Measurements from ENCODE around the gene PRDM16. TPM values are rescaled to one million over a fixed set of nuclear protein-coding genes. Genes with fewer than 3 reads are reported as not detected.
"Not testable (repeated sequence)": the region's sequence is repeated elsewhere in the genome, so short reads cannot be mapped to it uniquely, and the experiment has no call there.

Gene PRDM16
- total and polyA plus RNA-seq, 2 experiments from 2014 or later, result 0.14 to 0.16 TPM

DNA sequence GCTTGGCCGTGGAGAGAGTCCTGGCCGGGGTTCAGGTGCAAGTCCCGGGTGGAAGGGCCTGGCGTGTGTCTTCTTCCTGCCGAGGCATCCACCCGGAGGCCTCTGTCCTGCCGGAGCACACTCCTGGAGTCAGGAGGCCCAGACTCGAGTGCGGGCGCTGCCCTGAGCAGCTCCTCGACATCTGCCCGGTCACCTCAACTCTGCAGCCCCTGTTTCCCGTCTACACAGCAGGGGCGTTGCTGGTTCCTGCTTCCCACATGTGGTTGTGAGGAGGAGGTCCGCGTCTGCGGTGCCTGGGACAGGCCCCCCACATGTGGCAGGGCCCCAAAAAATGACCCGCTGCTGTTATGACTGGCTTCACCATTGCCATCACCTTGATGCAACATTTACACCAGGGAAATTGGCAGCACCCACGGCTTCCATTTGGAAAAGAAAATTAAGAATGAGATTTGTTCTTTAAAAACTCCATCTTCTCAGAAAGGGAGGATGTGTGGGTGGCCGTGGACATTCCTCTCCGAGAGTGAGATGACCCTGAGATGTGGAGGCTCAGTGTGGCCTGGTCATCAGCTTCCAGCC is 169.8 kb downstream of the PRDM16 start (continued):
- TF ChIP-seq, protein P1, sequence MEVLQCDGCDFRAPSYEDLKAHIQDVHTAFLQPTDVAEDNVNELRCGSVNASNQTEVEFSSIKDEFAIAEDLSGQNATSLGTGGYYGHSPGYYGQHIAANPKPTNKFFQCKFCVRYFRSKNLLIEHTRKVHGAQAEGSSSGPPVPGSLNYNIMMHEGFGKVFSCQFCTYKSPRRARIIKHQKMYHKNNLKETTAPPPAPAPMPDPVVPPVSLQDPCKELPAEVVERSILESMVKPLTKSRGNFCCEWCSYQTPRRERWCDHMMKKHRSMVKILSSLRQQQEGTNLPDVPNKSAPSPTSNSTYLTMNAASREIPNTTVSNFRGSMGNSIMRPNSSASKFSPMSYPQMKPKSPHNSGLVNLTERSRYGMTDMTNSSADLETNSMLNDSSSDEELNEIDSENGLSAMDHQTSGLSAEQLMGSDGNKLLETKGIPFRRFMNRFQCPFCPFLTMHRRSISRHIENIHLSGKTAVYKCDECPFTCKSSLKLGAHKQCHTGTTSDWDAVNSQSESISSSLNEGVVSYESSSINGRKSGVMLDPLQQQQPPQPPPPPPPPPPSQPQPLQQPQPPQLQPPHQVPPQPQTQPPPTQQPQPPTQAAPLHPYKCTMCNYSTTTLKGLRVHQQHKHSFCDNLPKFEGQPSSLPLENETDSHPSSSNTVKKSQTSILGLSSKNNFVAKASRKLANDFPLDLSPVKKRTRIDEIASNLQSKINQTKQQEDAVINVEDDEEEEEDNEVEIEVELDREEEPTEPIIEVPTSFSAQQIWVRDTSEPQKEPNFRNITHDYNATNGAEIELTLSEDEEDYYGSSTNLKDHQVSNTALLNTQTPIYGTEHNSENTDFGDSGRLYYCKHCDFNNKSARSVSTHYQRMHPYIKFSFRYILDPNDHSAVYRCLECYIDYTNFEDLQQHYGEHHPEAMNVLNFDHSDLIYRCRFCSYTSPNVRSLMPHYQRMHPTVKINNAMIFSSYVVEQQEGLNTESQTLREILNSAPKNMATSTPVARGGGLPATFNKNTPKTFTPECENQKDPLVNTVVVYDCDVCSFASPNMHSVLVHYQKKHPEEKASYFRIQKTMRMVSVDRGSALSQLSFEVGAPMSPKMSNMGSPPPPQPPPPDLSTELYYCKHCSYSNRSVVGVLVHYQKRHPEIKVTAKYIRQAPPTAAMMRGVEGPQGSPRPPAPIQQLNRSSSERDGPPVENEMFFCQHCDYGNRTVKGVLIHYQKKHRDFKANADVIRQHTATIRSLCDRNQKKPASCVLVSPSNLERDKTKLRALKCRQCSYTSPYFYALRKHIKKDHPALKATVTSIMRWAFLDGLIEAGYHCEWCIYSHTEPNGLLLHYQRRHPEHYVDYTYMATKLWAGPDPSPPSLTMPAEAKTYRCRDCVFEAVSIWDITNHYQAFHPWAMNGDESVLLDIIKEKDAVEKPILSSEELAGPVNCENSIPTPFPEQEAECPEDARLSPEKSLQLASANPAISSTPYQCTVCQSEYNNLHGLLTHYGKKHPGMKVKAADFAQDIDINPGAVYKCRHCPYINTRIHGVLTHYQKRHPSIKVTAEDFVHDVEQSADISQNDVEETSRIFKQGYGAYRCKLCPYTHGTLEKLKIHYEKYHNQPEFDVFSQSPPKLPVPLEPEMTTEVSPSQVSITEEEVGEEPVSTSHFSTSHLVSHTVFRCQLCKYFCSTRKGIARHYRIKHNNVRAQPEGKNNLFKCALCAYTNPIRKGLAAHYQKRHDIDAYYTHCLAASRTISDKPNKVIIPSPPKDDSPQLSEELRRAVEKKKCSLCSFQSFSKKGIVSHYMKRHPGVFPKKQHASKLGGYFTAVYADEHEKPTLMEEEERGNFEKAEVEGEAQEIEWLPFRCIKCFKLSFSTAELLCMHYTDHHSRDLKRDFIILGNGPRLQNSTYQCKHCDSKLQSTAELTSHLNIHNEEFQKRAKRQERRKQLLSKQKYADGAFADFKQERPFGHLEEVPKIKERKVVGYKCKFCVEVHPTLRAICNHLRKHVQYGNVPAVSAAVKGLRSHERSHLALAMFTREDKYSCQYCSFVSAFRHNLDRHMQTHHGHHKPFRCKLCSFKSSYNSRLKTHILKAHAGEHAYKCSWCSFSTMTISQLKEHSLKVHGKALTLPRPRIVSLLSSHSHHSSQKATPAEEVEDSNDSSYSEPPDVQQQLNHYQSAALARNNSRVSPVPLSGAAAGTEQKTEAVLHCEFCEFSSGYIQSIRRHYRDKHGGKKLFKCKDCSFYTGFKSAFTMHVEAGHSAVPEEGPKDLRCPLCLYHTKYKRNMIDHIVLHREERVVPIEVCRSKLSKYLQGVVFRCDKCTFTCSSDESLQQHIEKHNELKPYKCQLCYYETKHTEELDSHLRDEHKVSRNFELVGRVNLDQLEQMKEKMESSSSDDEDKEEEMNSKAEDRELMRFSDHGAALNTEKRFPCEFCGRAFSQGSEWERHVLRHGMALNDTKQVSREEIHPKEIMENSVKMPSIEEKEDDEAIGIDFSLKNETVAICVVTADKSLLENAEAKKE (CRISPR knock-in tag; IDR thresholded peaks at IDR 0.05), result no peak

DNA sequence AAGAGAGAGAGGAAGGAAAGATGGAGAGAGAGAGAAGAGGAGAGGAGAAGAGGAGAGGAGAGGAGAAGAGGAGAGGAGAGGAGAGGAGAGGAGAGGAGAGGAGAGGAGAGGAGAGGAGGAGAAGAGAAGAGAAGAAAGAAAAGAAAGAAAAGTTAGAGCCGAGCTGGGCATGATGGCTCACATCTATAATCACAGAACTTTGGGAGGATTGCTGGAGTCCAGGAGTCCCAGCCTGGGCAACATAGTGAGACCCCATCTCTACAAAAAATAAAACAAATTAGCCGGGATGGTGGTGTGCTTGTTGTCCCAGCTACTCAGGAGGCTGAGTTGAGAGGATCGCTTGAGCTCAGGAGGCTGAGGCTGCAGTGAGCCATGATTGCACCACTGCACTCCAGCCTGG is 171.0 kb downstream of the PRDM16 start:
- not testable (repeated sequence) for H3K36me3 ChIP-seq (ENCODE audit: insufficient read depth); H3K4me3 Mint-ChIP-seq; H3F3A ChIP-seq (replicated peaks; ENCODE audit: low read depth); H3K4me1 Mint-ChIP-seq; H4K20me1 ChIP-seq (replicated peaks; ENCODE audit: insufficient read depth); ATAC-seq; H3K9me3 Mint-ChIP-seq; H3K79me2 ChIP-seq (replicated peaks; ENCODE audit: insufficient read depth); H3K4me3 ChIP-seq; H3K27ac Mint-ChIP-seq; H3K27me3 ChIP-seq (ENCODE audit: insufficient read depth); H3K36me3 Mint-ChIP-seq (ENCODE audit: low read depth); H2AFZ ChIP-seq; H3K4me1 ChIP-seq (ENCODE audit: insufficient read depth); H3K4me2 ChIP-seq; H3K27ac ChIP-seq (ENCODE audit: low read depth); H3K9me2 ChIP-seq (ENCODE audit: insufficient read depth); DNase-seq (ENCODE audit: low spot score)
- H3K27me3 Mint-ChIP-seq (ENCODE audit: insufficient read depth, low read depth, poor library complexity), result peaks cover 22% of the 10 kb centered on the region

DNA sequence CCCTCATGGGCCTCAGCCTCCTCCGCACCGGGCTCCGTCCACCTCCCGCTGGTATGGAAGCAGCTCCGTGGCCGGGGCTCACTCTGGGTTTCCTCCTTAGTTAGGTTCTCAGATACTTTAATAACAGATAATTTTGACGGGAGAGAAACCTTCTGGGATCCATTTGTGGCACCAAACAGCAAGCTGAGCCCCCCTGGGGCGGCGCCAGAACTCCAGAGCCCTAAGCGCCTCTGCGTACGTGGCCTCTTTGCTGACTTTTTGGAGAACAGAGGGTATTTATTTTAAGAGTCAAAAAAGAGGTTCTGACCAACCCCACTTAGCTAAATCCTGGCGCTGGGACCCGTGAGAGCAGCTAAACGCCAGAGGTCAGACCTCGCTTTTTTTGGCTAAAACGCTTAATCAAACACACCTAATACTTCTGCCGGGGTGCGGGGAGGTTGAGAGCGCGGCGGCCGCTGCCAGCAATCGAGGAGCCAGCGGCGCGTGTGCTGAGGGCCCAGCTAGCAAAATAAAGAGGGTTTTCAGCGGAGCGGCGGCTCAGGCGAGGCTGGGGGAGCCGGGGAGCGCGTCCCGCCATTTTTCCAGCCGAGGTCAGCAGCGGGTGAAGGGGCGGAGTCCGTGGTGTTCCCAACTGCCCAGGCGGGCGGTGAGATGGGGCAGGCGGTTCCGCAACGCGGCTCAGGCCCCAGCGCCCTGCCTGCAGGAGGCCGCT is 171.7 kb downstream of the PRDM16 start:
- Histone ChIP-seq H3K4me2 (0 out of 2 replicates have a peak overlapping the region, but pooled peaks have one; percentile 32), H3K27ac (ENCODE audit: low read depth) (no peak overlapping the region), H2AFZ (peak overlapping the region; percentile 74), H3K4me3 (no peak overlapping the region), H3K36me3 (ENCODE audit: insufficient read depth) (no peaks in the 10 kb centered on the region), H3F3A (replicated peaks; ENCODE audit: low read depth) (no peaks in the 10 kb centered on the region), H4K20me1 (replicated peaks; ENCODE audit: insufficient read depth) (no peaks in the 10 kb centered on the region), H3K9me2 (ENCODE audit: insufficient read depth) (no peaks in the 10 kb centered on the region), H3K4me1 (ENCODE audit: insufficient read depth) (no peaks in the 10 kb centered on the region), H3K79me2 (replicated peaks; ENCODE audit: insufficient read depth) (no peaks in the 10 kb centered on the region), H3K27me3 (ENCODE audit: insufficient read depth) (no peaks in the 10 kb centered on the region)
- Mint-ChIP-seq H3K4me1 (peaks cover 7% of the 10 kb centered on the region; the same call in 2 of the 3 replicates), H3K9me3 (no peaks in the 10 kb centered on the region), H3K27me3 (ENCODE audit: insufficient read depth, low read depth, poor library complexity) (peaks cover 17% of the 10 kb centered on the region), H3K4me3 (peak overlapping the region; percentile 38; the same call in 1 of the 3 replicates), H3K36me3 (ENCODE audit: low read depth) (no peaks in the 10 kb centered on the region), H3K27ac (no peak overlapping the region)
- ATAC-seq (peak; percentile 83), DNase-seq (ENCODE audit: low spot score) (peak; percentile 65)
- TF ChIP-seq, protein P2, sequence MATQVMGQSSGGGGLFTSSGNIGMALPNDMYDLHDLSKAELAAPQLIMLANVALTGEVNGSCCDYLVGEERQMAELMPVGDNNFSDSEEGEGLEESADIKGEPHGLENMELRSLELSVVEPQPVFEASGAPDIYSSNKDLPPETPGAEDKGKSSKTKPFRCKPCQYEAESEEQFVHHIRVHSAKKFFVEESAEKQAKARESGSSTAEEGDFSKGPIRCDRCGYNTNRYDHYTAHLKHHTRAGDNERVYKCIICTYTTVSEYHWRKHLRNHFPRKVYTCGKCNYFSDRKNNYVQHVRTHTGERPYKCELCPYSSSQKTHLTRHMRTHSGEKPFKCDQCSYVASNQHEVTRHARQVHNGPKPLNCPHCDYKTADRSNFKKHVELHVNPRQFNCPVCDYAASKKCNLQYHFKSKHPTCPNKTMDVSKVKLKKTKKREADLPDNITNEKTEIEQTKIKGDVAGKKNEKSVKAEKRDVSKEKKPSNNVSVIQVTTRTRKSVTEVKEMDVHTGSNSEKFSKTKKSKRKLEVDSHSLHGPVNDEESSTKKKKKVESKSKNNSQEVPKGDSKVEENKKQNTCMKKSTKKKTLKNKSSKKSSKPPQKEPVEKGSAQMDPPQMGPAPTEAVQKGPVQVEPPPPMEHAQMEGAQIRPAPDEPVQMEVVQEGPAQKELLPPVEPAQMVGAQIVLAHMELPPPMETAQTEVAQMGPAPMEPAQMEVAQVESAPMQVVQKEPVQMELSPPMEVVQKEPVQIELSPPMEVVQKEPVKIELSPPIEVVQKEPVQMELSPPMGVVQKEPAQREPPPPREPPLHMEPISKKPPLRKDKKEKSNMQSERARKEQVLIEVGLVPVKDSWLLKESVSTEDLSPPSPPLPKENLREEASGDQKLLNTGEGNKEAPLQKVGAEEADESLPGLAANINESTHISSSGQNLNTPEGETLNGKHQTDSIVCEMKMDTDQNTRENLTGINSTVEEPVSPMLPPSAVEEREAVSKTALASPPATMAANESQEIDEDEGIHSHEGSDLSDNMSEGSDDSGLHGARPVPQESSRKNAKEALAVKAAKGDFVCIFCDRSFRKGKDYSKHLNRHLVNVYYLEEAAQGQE (IDR thresholded peaks at IDR 0.05; ENCODE audit: unreplicated experiment), result no peak
- TF ChIP-seq EZH2phosphoT487 (IDR thresholded peaks at IDR 0.05; ENCODE audit: unreplicated experiment) (no peak), POLR2AphosphoS5 (IDR thresholded peaks at IDR 0.05; ENCODE audit: low read depth) (no peak), CREB1 (CRISPR knock-in tag; IDR thresholded peaks at IDR 0.05; ENCODE audit: low read depth) (no peak)
- TF ChIP-seq, protein P3, sequence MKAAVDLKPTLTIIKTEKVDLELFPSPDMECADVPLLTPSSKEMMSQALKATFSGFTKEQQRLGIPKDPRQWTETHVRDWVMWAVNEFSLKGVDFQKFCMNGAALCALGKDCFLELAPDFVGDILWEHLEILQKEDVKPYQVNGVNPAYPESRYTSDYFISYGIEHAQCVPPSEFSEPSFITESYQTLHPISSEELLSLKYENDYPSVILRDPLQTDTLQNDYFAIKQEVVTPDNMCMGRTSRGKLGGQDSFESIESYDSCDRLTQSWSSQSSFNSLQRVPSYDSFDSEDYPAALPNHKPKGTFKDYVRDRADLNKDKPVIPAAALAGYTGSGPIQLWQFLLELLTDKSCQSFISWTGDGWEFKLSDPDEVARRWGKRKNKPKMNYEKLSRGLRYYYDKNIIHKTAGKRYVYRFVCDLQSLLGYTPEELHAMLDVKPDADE (IDR thresholded peaks at IDR 0.05), result no peak

Measured in GM23338 (cell line).